H1 (cell line): Measurements from ENCODE around the gene HOXD11. TPM values are rescaled to one million over a fixed set of nuclear protein-coding genes. Genes with fewer than 3 reads are reported as not detected.

Experiments
- CTCF ChIA-PET: fragments of 300-600 bp; sonication (Branson Sonifier 250); formaldehyde crosslinking; loops from one replicate; lab custom pipeline; 2021; ENCODE audit not compliant: partially characterized antibody; lab: Charles Lee
- POLR2A ChIA-PET: fragments of 300-600 bp; sonication (Branson Sonifier 250); formaldehyde crosslinking; loops from one replicate; lab custom pipeline; 2021; ENCODE audit warnings: inconsistent platforms; ENCODE audit not compliant: partially characterized antibody; lab: Charles Lee
- DNase-seq, 2 experiments: peaks; one replicate each; pipeline versions ENCODE4 v3.0.0 to v3.0.0-alpha.2; 2010 to 2022; ENCODE audit warnings: low spot score in 2 of 2, low read depth in 1 of 2, mixed read lengths in 1 of 2
- FAIRE-seq: peaks from 2 replicates; lab custom pipeline; 2011; peaks lifted over from hg19 to GRCh38; lab: Jason Lieb, UNC
- H2AFZ ChIP-seq: 2 replicates; pipeline ENCODE4 v1.8.1; 2012; ENCODE audit warnings: low read length, inconsistent platforms
- H2AK5ac ChIP-seq: 2 replicates; pipeline ENCODE4 v1.6.1; 2013; ENCODE audit warnings: low read depth, low read length
- H2BK120ac ChIP-seq: replicated peaks from 2 replicates; pipeline ENCODE3; 2013; ENCODE audit warnings: low read depth, low read length, inconsistent platforms
- H2BK12ac ChIP-seq: 2 replicates; pipeline ENCODE4 v1.6.1; 2013; ENCODE audit warnings: low read depth, low read length
- H2BK15ac ChIP-seq: 2 replicates; pipeline ENCODE4 v1.6.1; 2013; ENCODE audit warnings: low read length
- H2BK20ac ChIP-seq: 2 replicates; pipeline ENCODE4 v1.6.1; 2013; ENCODE audit warnings: low read length
- H2BK5ac ChIP-seq: 2 replicates; pipeline ENCODE4 v1.6.1; 2013; ENCODE audit warnings: low read depth, low read length
- H3K14ac ChIP-seq: 2 replicates; pipeline ENCODE4 v1.6.1; 2013; ENCODE audit warnings: inconsistent platforms; ENCODE audit not compliant: insufficient read length
- H3K18ac ChIP-seq: 2 replicates; pipeline ENCODE4 v1.6.1; 2013; ENCODE audit warnings: low read length; ENCODE audit errors: extremely low read depth
- H3K23ac ChIP-seq: 2 replicates; pipeline ENCODE4 v1.6.1; 2013; ENCODE audit warnings: inconsistent platforms; ENCODE audit not compliant: insufficient read length
- H3K23me2 ChIP-seq: 2 replicates; pipeline ENCODE4 v1.6.1; 2013; ENCODE audit warnings: low read depth, low read length
- H3K27ac ChIP-seq: 2 replicates; pipeline ENCODE4 v1.6.1; 2011; ENCODE audit warnings: low read depth, low read length, inconsistent platforms
- H3K27me3 ChIP-seq, 4 experiments: replicated peaks in 1 of 4; 1 replicate in 1 of 4; 2 replicates in 3 of 4; pipeline versions ENCODE4 v1.6.1 to v1.8.1; 2011 to 2013; ENCODE audit warnings: low read length in 3 of 4, mild to moderate bottlenecking in 3 of 4, inconsistent platforms in 2 of 4, mixed read lengths in 2 of 4, moderate library complexity in 1 of 4; ENCODE audit not compliant: control insufficient read depth in 3 of 4, insufficient read depth in 3 of 4; ENCODE audit errors: extremely low read depth in 1 of 4
- H3K36me3 ChIP-seq, 4 experiments: 2 replicates each; pipeline versions ENCODE4 v1.6.1 to v1.8.1; 2011 to 2013; ENCODE audit warnings: mild to moderate bottlenecking in 4 of 4, low read length in 3 of 4, moderate library complexity in 2 of 4, control low read depth in 1 of 4, inconsistent platforms in 1 of 4; ENCODE audit not compliant: insufficient read depth in 4 of 4, control insufficient read depth in 2 of 4
- H3K4ac ChIP-seq: replicated peaks from 2 replicates; pipeline ENCODE3; 2013; ENCODE audit warnings: low read length, low read depth, mixed read lengths, inconsistent platforms; ENCODE audit not compliant: insufficient read length
- H3K4me1 ChIP-seq, 4 experiments: replicated peaks in 1 of 4; 1 replicate in 1 of 4; 2 replicates in 3 of 4; pipeline versions ENCODE4 v1.6.1 to v1.8.1; 2011 to 2013; ENCODE audit warnings: low read length in 3 of 4, inconsistent platforms in 2 of 4, mixed read lengths in 1 of 4; ENCODE audit not compliant: insufficient read depth in 4 of 4, control insufficient read depth in 3 of 4
- H3K4me2 ChIP-seq, 2 experiments: 2 replicates each; pipeline versions ENCODE4 v1.6.1 to v1.8.1; 2011 to 2013; ENCODE audit warnings: low read depth in 2 of 2, low read length in 2 of 2, control low read depth in 1 of 2, inconsistent platforms in 1 of 2, mild to moderate bottlenecking in 1 of 2; ENCODE audit not compliant: insufficient read depth in 1 of 2
- H3K4me3 ChIP-seq, 4 experiments: fragments of 200-600, 300-600 bp in 1 of 4; sonication (generic), shearing (Covaris generic), sonication (Bioruptor Twin) in 1 of 4; 2 replicates each; pipeline versions ENCODE4 v1.5.1 to v1.8.1; 2011 to 2016; ENCODE audit warnings: low read length in 4 of 4, low read depth in 3 of 4, control low read depth in 2 of 4, inconsistent platforms in 2 of 4, mild to moderate bottlenecking in 2 of 4, mixed read lengths in 1 of 4, moderate library complexity in 1 of 4; ENCODE audit not compliant: insufficient read depth in 2 of 4; ENCODE audit errors: extremely low read depth in 1 of 4
- H3K56ac ChIP-seq: replicated peaks from 2 replicates; pipeline ENCODE3; 2013; ENCODE audit warnings: low read depth, mild to moderate bottlenecking, mixed read lengths, low read length, inconsistent platforms; ENCODE audit not compliant: insufficient read length
- H3K79me1 ChIP-seq: 2 replicates; pipeline ENCODE4 v1.6.1; 2013; ENCODE audit warnings: low read depth, low read length, control low read depth
- H3K79me2 ChIP-seq, 2 experiments: 2 replicates each; pipeline versions ENCODE4 v1.6.1 to v1.8.1; 2012 to 2013; ENCODE audit warnings: low read length in 2 of 2, mild to moderate bottlenecking in 2 of 2, inconsistent platforms in 1 of 2; ENCODE audit not compliant: insufficient read depth in 2 of 2, control insufficient read depth in 1 of 2
- H3K9ac ChIP-seq, 4 experiments: replicated peaks in 1 of 4; 1 replicate in 1 of 4; 2 replicates in 3 of 4; pipeline versions ENCODE4 v1.6.1 to v1.8.1; 2011 to 2013; ENCODE audit warnings: low read depth in 3 of 4, low read length in 3 of 4, control low read depth in 2 of 4, mild to moderate bottlenecking in 2 of 4, moderate library complexity in 2 of 4, inconsistent platforms in 1 of 4; ENCODE audit errors: extremely low read depth in 1 of 4
- H3K9me3 ChIP-seq, 2 experiments: 2 replicates each; pipeline versions ENCODE4 v1.6.1 to v1.8.1; 2012 to 2013; ENCODE audit warnings: mild to moderate bottlenecking in 2 of 2, moderate library complexity in 2 of 2, control low read depth in 1 of 2, inconsistent platforms in 1 of 2, low read depth in 1 of 2, low read length in 1 of 2, mixed read lengths in 1 of 2; ENCODE audit not compliant: insufficient read depth in 2 of 2
- H4K20me1 ChIP-seq, 2 experiments: replicated peaks in 1 of 2; 2 replicates each; pipeline versions ENCODE3 to v1.8.1; 2011 to 2013; ENCODE audit warnings: inconsistent platforms in 2 of 2, low read length in 2 of 2, mild to moderate bottlenecking in 1 of 2; ENCODE audit not compliant: insufficient read depth in 2 of 2, control insufficient read depth in 1 of 2
- H4K5ac ChIP-seq: 2 replicates; pipeline ENCODE4 v1.6.1; 2013; ENCODE audit warnings: low read length, low read depth, mixed read lengths, inconsistent platforms; ENCODE audit not compliant: insufficient read length
- H4K8ac ChIP-seq: 2 replicates; pipeline ENCODE4 v1.8.0; 2013; ENCODE audit warnings: mild to moderate bottlenecking, moderate library complexity, low read length, inconsistent platforms; ENCODE audit not compliant: insufficient read depth; ENCODE audit errors: extremely low read depth
- H4K91ac ChIP-seq: replicated peaks from 2 replicates; pipeline ENCODE3; 2013; ENCODE audit warnings: low read length, mixed read lengths, inconsistent platforms; ENCODE audit not compliant: insufficient read length
- BRCA1 ChIP-seq: IDR thresholded peaks from 2 replicates; pipeline ENCODE4 v1.6.1; 2012; ENCODE audit warnings: low read depth, low read length, improper control_type of control experiment
- CTBP2 ChIP-seq: IDR thresholded peaks from 2 replicates; pipeline ENCODE4 v1.7.0; 2011; ENCODE audit warnings: borderline replicate concordance, mild to moderate bottlenecking, moderate library complexity, mixed read lengths, low read length; ENCODE audit not compliant: insufficient read depth, insufficient read length
- EGR1 ChIP-seq: IDR thresholded peaks from 2 replicates; pipeline ENCODE4 v1.6.1; 2011; ENCODE audit warnings: low read depth, low read length, borderline replicate concordance
- GTF2F1 ChIP-seq: IDR thresholded peaks from 2 replicates; pipeline ENCODE4 v1.6.1; 2012; ENCODE audit warnings: low read depth, low read length, improper control_type of control experiment, borderline replicate concordance
- MAFK ChIP-seq: IDR thresholded peaks from 2 replicates; pipeline ENCODE4 v1.6.1; 2012; ENCODE audit warnings: low read depth, mild to moderate bottlenecking, improper control_type of control experiment, low read length
- SIRT6 ChIP-seq: IDR thresholded peaks from one replicate; pipeline ENCODE4 v1.7.1; 2012; ENCODE audit warnings: low read length, inconsistent platforms
- SRF ChIP-seq: IDR thresholded peaks from 2 replicates; pipeline ENCODE4 v1.6.1; 2011; ENCODE audit warnings: mild to moderate bottlenecking, low read depth, low read length, moderate library complexity
- TEAD4 ChIP-seq: IDR thresholded peaks from 2 replicates; pipeline ENCODE4 v1.6.1; 2012; ENCODE audit warnings: low read depth, low read length, inconsistent platforms, mixed read lengths
- WGBS, 2 experiments: shearing (Covaris generic) in 1 of 2; methylation state at CpG; one replicate each; pipeline versions ENCODE4 v1.1.6 to v1.1.7; 2013 to 2015; ENCODE audit warnings: low lambda C conversion rate in 2 of 2, mixed read lengths in 2 of 2, inconsistent platforms in 1 of 2, low coverage in 1 of 2, missing lambda C conversion rate in 1 of 2; ENCODE audit not compliant: insufficient replicate concordance in 2 of 2, insufficient coverage in 1 of 2, insufficient read length in 1 of 2; ENCODE audit errors: extremely low coverage in 1 of 2, missing lambda C conversion rate in 1 of 2; 5-methylcytosine and 5-hydroxymethylcytosine counted together
- polyA plus RNA-seq, 7 experiments: library from polyadenylated mRNA; depleted of rRNA in 3 of 7; stranded (reverse) in 5 of 7; unstranded in 2 of 7; fragments of >200 nt in 5 of 7; fragments of 200-250 nt in 2 of 7; gene quantifications; 1 replicate in 5 of 7; 2 replicates in 1 of 7; 4 replicates in 1 of 7; pipeline versions ENCODE4 v1.2.1 to v1.2.3, GENCODE V29; 2011 to 2013; ENCODE audit warnings: missing spikeins in 2 of 7, mixed read lengths in 2 of 7
- total RNA-seq: library from RNA; stranded (reverse); fragmentation: NEBNext Ultra II Directional; extraction: Animal tissue kit (Norgen Biotek cat#: 25700); gene quantifications from 2 replicates; pipeline ENCODE4 v1.2.1, GENCODE V29; 2021
- TF ChIP-seq, protein P1 (sequence below): IDR thresholded peaks from 2 replicates; pipeline ENCODE4 v1.6.1; 2011; ENCODE audit warnings: low read length, improper control_type of control experiment

HOXD11 gene
- total and polyA plus RNA-seq, 2 of the 8 experiments (the other 6 are each of a cell fraction or from before 2014, with no cell fraction given): not detected

DNA sequence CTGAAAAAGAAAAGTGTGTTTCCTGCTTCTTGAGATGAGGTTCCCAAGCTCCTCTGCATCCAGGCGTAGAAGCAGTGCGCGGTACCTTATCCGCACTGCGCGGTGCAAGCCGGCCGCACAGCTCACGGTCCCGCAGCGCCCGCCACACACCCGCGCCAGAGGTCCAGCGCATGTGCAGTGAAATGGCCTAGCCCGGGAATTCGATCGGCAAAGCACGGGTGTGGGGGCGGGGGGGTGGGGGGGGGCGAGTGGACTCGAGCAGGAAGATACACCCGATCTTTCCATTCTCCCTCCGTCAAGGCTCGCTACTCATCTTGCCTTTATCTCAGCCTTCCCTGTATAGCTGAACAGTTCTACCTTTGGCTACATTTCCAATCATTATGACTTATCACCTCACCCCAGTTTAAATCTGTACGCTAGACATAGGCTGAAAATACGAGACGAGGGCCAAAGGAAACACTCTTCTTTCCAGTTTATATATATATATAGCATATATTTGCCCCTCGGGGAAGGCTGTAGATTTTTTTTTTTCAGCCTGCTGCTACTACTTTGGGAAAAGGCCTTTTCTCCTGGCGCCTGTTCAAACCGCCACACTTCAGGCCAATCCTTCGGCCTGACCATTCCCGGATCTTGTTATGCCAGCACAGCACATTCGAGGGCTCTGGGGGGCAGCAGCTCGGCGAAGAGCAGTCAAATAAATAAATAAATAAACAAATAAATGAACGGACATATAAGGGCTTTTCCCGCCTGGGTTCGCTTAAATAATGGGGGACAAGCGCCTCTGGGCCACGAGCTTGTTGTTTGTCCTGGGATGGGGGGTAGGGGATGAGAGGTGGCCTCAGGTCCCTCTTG, 32.8 kb downstream of the HOXD11 start:
- Histone ChIP-seq H2BK15ac (no peak overlapping the region), H4K5ac (no peak overlapping the region), H3K79me2 (no peaks in the 10 kb centered on the region), H3K14ac (no peak overlapping the region), H3K27me3 (peaks cover 81 to 100% (median 96%) of the 10 kb centered on the region in 4 experiments), H3K4me1 (peaks cover 0 to 9% (median 4%) of the 10 kb centered on the region in 4 experiments; a peak in 5 of 7 replicates), H3K9me3 (no peaks in the 10 kb centered on the region), H3K23me2 (peaks cover 3% of the 10 kb centered on the region; the same call in 1 of the 2 replicates), H3K4me3 (peak overlapping the region in 1 of 4 experiments; percentile 67; a peak in 2 of 8 replicates), H4K91ac (no peak overlapping the region), H2BK12ac (no peak overlapping the region), H2BK20ac (no peak overlapping the region), H3K4ac (no peak overlapping the region), H2AFZ (no peak overlapping the region), H2BK120ac (no peak overlapping the region), H3K4me2 (peak overlapping the region; percentile 4 to 79; a peak in 3 of 4 replicates), H3K27ac (no peak overlapping the region), H2BK5ac (no peak overlapping the region), H3K23ac (no peak overlapping the region), H3K36me3 (peaks cover 0 to 4% (median 0%) of the 10 kb centered on the region in 4 experiments; a peak in 1 of 8 replicates), H3K9ac (no peak overlapping the region), H3K79me1 (no peaks in the 10 kb centered on the region), H3K56ac (no peak overlapping the region), H4K8ac (no peak overlapping the region), H3K18ac (no peak overlapping the region), H2AK5ac (no peak overlapping the region), H4K20me1 (peaks cover 1 to 13% of the 10 kb centered on the region in 2 experiments)
- ChIA-PET POLR2A (interaction anchor here (1.0 to 1.8 kb wide), 3 partner anchors 11 to 22 kb away, joined by 3 to 4 read pairs (median 3); partner anchors contain the start of gene HOXD4), CTCF (interaction anchor here (0.6 to 10.0 kb wide), 79 partner anchors 8 to 1620 kb away, joined by 3 to 119 read pairs (median 5); partner anchors contain the start of genes HOXD10, HOXD4, HOXD8 and HOXD9)
- WGBS, 2 experiments: 49% methylated on average over 34 of the region's 41 CpGs; no CpG with 5 or more reads in 1 of the 2 experiments
- no peak for FAIRE-seq
- TF ChIP-seq GTF2F1: no peak
- TF ChIP-seq EGR1: no peak
- TF ChIP-seq SIRT6: no peak
- no peak for TF ChIP-seq TEAD4
- TF ChIP-seq SRF: no peak
- no peak; the same call in 1 of the 2 replicates for TF ChIP-seq MAFK
- no peak for TF ChIP-seq CTBP2
- TF ChIP-seq, protein P1, sequence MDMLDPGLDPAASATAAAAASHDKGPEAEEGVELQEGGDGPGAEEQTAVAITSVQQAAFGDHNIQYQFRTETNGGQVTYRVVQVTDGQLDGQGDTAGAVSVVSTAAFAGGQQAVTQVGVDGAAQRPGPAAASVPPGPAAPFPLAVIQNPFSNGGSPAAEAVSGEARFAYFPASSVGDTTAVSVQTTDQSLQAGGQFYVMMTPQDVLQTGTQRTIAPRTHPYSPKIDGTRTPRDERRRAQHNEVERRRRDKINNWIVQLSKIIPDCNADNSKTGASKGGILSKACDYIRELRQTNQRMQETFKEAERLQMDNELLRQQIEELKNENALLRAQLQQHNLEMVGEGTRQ: no peak
- no peak for TF ChIP-seq BRCA1
- DNase-seq: no peak
